ENCODE measurements around the gene SUCLG2.

SUCLG2 gene

GRCh38 chr3:67509471-67510075 is 144.8 kb downstream of the SUCLG2 start:
- DNase-seq (ENCODE audit: low read depth in 3 of 3) = no peak

GRCh38 chr3:67507584-67507983 is 146.8 kb downstream of the SUCLG2 start:
- DNase-seq (ENCODE audit: low read depth in 3 of 3) = no peak

GRCh38 chr3:67500709-67501108 is 153.7 kb downstream of the SUCLG2 start:
- DNase-seq (ENCODE audit: low read depth in 3 of 3) = no peak

- DNase-seq (ENCODE audit: low read depth in 3 of 3) = no peak
Observed at GRCh38 chr3:67497746-67498145, 156.7 kb downstream of the SUCLG2 start.

GRCh38 chr3:67495751-67496150 is 158.7 kb downstream of the SUCLG2 start:
- no peak for DNase-seq (ENCODE audit: low read depth in 3 of 3)

- no peak for DNase-seq (ENCODE audit: low read depth in 3 of 3)
Observed at GRCh38 chr3:67493808-67494207, 160.6 kb downstream of the SUCLG2 start.

GRCh38 chr3:67490658-67491057 is 163.8 kb downstream of the SUCLG2 start:
- DNase-seq (ENCODE audit: low read depth in 3 of 3) = no peak

GRCh38 chr3:67489816-67490215 is 164.6 kb downstream of the SUCLG2 start:
- no peak for DNase-seq (ENCODE audit: low read depth in 3 of 3)

GRCh38 chr3:67487564-67488114 is 166.8 kb downstream of the SUCLG2 start:
- no peak for DNase-seq (ENCODE audit: low read depth in 3 of 3)

- no peak for DNase-seq (ENCODE audit: low read depth in 3 of 3)
Observed at GRCh38 chr3:67486883-67487282, 167.5 kb downstream of the SUCLG2 start.

- no peak for DNase-seq (ENCODE audit: low read depth in 3 of 3)
Observed at GRCh38 chr3:67484085-67484484, 170.3 kb downstream of the SUCLG2 start.

GRCh38 chr3:67481126-67481525 is 173.3 kb downstream of the SUCLG2 start:
- DNase-seq (ENCODE audit: low read depth in 3 of 3) = no peak

GRCh38 chr3:67478423-67478822 is 176.0 kb downstream of the SUCLG2 start:
- no peak for DNase-seq (ENCODE audit: low read depth in 3 of 3)

GRCh38 chr3:67474311-67474710 is 180.1 kb downstream of the SUCLG2 start:
- DNase-seq (ENCODE audit: low read depth in 3 of 3) = no peak

- no peak for DNase-seq (ENCODE audit: low read depth in 3 of 3)
Observed at GRCh38 chr3:67472674-67473201, 181.7 kb downstream of the SUCLG2 start.

GRCh38 chr3:67470207-67470606 is 184.2 kb downstream of the SUCLG2 start:
- DNase-seq (ENCODE audit: low read depth in 3 of 3) = no peak

GRCh38 chr3:67468511-67468910 is 185.9 kb downstream of the SUCLG2 start:
- no peak for DNase-seq (ENCODE audit: low read depth in 3 of 3)

GRCh38 chr3:67463656-67464055 is 190.8 kb downstream of the SUCLG2 start:
- no peak for DNase-seq (ENCODE audit: low read depth in 3 of 3)

- DNase-seq (ENCODE audit: low read depth in 3 of 3) = no peak
Observed at GRCh38 chr3:67462187-67462586, 192.2 kb downstream of the SUCLG2 start.

GRCh38 chr3:67461667-67462142 is 192.7 kb downstream of the SUCLG2 start:
- DNase-seq (ENCODE audit: low read depth in 3 of 3) = no peak

GRCh38 chr3:67460841-67461510 is 193.4 kb downstream of the SUCLG2 start:
- no peak for DNase-seq (ENCODE audit: low read depth in 3 of 3)

GRCh38 chr3:67459796-67460195 is 194.6 kb downstream of the SUCLG2 start:
- no peak for DNase-seq (ENCODE audit: low read depth in 3 of 3)
